GM18517 (cell line): ENCODE data around the gene IFI6.

Experiments used
- ATAC-seq: cut with Tn5 transposase; IDR thresholded peaks from one replicate; pipeline ENCODE4 v1.9.1; 2021; ENCODE audit warnings: mild to moderate bottlenecking, moderate library complexity; ENCODE audit not compliant: unreplicated experiment

IFI6 gene

GRCh38 chr1:27676410-27676809, 4.4 kb upstream of the IFI6 start:
- no peak for ATAC-seq

- no peak for ATAC-seq
These were observed 739 bp upstream of the IFI6 start for GRCh38 chr1:27672750-27673112.

- ATAC-seq: no peak
These were observed 2.1 kb downstream of the IFI6 start for GRCh38 chr1:27669876-27670275.

GRCh38 chr1:27668808-27669723, 2.9 kb downstream of the IFI6 start:
- ATAC-seq: no peak

GRCh38 chr1:27668121-27668807, 3.7 kb downstream of the IFI6 start:
- no peak for ATAC-seq

- no peak for ATAC-seq
These were observed 5.2 kb downstream of the IFI6 start for GRCh38 chr1:27666791-27667254.

- ATAC-seq: no peak
These were observed 5.7 kb downstream of the IFI6 start for GRCh38 chr1:27666294-27666693.

GRCh38 chr1:27665016-27665651, 6.9 kb downstream of the IFI6 start:
- ATAC-seq: no peak

GRCh38 chr1:27664291-27664690, 7.7 kb downstream of the IFI6 start:
- ATAC-seq: no peak

- ATAC-seq: peak; percentile 40
These were observed 9.1 kb downstream of the IFI6 start for GRCh38 chr1:27662707-27663393.

GRCh38 chr1:27662261-27662660, 9.7 kb downstream of the IFI6 start:
- ATAC-seq: no peak

- ATAC-seq: no peak
These were observed 10.4 kb downstream of the IFI6 start for GRCh38 chr1:27661412-27662075.

- ATAC-seq: peak; percentile 8
These were observed 11.6 kb downstream of the IFI6 start for GRCh38 chr1:27660300-27660835.

- peak; percentile 55 for ATAC-seq
These were observed 12.3 kb downstream of the IFI6 start for GRCh38 chr1:27659497-27660299.

GRCh38 chr1:27658951-27659496, 13.0 kb downstream of the IFI6 start:
- peak; percentile 11 for ATAC-seq

GRCh38 chr1:27656157-27656893, 15.7 kb downstream of the IFI6 start:
- ATAC-seq: no peak

- ATAC-seq: no peak
These were observed 16.6 kb downstream of the IFI6 start for GRCh38 chr1:27655151-27655937.
